ENCODE results near the gene CAB39L. TPM values are rescaled to one million over a fixed set of nuclear protein-coding genes. Genes with fewer than 3 reads are reported as not detected.

CAB39L gene
- total RNA-seq, 1 experiment from 2014 or later: 6.6 TPM

- Histone ChIP-seq H3K4me3 (ENCODE audit: low read depth in 2 of 2, low read length in 2 of 2) (no peak overlapping the region), H3K27ac (ENCODE audit: low read length) (no peak overlapping the region), H3K9me3 (ENCODE audit: control insufficient read depth, insufficient read depth, low read depth, low read length) (no peaks in the 10 kb centered on the region), H3K36me3 (ENCODE audit: control insufficient read depth, insufficient read depth, low read length) (no peaks in the 10 kb centered on the region), H3K27me3 (ENCODE audit: control insufficient read depth, insufficient read depth, low read length) (no peaks in the 10 kb centered on the region), H3K4me1 (ENCODE audit: control insufficient read depth, insufficient read depth, low read length) (no peaks in the 10 kb centered on the region)
- POLR2A ChIA-PET: no interaction called here
- DNase-seq (ENCODE audit: low read depth, low spot score) (no peak), ATAC-seq (no peak)
- intact Hi-C loops (cut with micrococcal nuclease; ENCODE audit: unreplicated experiment): no loop called here
- CTCF ChIA-PET: no interaction called here
- in situ Hi-C loops (cut with HindIII; ENCODE audit: low pct_unique_long_range_greater_than_20kb, low sequenced_read_pairs): no loop called here
- BruUV-seq (replicated peaks): no TSS peak
- TF ChIP-seq SIN3A (IDR thresholded peaks at IDR 0.05; ENCODE audit: borderline replicate concordance, insufficient read depth, low read depth, low read length) (no peak), TCF7L2 (IDR thresholded peaks at IDR 0.05; ENCODE audit: low read depth, low read length) (no peak), POLR2AphosphoS5 (IDR thresholded peaks at IDR 0.05; ENCODE audit: low read depth, low read length) (no peak)
- TF ChIP-seq, protein P1, sequence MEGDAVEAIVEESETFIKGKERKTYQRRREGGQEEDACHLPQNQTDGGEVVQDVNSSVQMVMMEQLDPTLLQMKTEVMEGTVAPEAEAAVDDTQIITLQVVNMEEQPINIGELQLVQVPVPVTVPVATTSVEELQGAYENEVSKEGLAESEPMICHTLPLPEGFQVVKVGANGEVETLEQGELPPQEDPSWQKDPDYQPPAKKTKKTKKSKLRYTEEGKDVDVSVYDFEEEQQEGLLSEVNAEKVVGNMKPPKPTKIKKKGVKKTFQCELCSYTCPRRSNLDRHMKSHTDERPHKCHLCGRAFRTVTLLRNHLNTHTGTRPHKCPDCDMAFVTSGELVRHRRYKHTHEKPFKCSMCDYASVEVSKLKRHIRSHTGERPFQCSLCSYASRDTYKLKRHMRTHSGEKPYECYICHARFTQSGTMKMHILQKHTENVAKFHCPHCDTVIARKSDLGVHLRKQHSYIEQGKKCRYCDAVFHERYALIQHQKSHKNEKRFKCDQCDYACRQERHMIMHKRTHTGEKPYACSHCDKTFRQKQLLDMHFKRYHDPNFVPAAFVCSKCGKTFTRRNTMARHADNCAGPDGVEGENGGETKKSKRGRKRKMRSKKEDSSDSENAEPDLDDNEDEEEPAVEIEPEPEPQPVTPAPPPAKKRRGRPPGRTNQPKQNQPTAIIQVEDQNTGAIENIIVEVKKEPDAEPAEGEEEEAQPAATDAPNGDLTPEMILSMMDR (IDR thresholded peaks at IDR 0.05): no peak
- TF ChIP-seq, protein P2, sequence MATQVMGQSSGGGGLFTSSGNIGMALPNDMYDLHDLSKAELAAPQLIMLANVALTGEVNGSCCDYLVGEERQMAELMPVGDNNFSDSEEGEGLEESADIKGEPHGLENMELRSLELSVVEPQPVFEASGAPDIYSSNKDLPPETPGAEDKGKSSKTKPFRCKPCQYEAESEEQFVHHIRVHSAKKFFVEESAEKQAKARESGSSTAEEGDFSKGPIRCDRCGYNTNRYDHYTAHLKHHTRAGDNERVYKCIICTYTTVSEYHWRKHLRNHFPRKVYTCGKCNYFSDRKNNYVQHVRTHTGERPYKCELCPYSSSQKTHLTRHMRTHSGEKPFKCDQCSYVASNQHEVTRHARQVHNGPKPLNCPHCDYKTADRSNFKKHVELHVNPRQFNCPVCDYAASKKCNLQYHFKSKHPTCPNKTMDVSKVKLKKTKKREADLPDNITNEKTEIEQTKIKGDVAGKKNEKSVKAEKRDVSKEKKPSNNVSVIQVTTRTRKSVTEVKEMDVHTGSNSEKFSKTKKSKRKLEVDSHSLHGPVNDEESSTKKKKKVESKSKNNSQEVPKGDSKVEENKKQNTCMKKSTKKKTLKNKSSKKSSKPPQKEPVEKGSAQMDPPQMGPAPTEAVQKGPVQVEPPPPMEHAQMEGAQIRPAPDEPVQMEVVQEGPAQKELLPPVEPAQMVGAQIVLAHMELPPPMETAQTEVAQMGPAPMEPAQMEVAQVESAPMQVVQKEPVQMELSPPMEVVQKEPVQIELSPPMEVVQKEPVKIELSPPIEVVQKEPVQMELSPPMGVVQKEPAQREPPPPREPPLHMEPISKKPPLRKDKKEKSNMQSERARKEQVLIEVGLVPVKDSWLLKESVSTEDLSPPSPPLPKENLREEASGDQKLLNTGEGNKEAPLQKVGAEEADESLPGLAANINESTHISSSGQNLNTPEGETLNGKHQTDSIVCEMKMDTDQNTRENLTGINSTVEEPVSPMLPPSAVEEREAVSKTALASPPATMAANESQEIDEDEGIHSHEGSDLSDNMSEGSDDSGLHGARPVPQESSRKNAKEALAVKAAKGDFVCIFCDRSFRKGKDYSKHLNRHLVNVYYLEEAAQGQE (IDR thresholded peaks at IDR 0.05; ENCODE audit: insufficient read depth in 1 of 2, low read depth in 2 of 2, low read length in 1 of 2): no peak
Observed at GRCh38 chr13:49346460-49346859, 97.4 kb downstream of the CAB39L start.

- intact Hi-C loops (cut with micrococcal nuclease; ENCODE audit: unreplicated experiment): no loop called here
- in situ Hi-C loops (cut with HindIII; ENCODE audit: low pct_unique_long_range_greater_than_20kb, low sequenced_read_pairs): no loop called here
- no peaks in the 10 kb centered on the region for H3K9me3 ChIP-seq (ENCODE audit: control insufficient read depth, insufficient read depth, low read depth, low read length)
- no peak overlapping the region for H3K4me3 ChIP-seq (ENCODE audit: low read depth in 2 of 2, low read length in 2 of 2)
- CTCF ChIA-PET: interaction anchor here (0.7 kb wide), 1 partner anchor 49 kb away, joined by 5 read pairs; no protein-coding TSS in a partner anchor
- no peak for ATAC-seq
- TF ChIP-seq, protein P1 (IDR thresholded peaks at IDR 0.05): no peak
- TF ChIP-seq TCF7L2 (IDR thresholded peaks at IDR 0.05; ENCODE audit: low read depth, low read length) (no peak), SIN3A (IDR thresholded peaks at IDR 0.05; ENCODE audit: borderline replicate concordance, insufficient read depth, low read depth, low read length) (no peak), POLR2AphosphoS5 (IDR thresholded peaks at IDR 0.05; ENCODE audit: low read depth, low read length) (no peak)
- TF ChIP-seq, protein P2 (IDR thresholded peaks at IDR 0.05; ENCODE audit: insufficient read depth in 1 of 2, low read depth in 2 of 2, low read length in 1 of 2): no peak
- H3K4me1 ChIP-seq (ENCODE audit: control insufficient read depth, insufficient read depth, low read length): no peaks in the 10 kb centered on the region
- H3K36me3 ChIP-seq (ENCODE audit: control insufficient read depth, insufficient read depth, low read length): no peaks in the 10 kb centered on the region
- H3K27ac ChIP-seq (ENCODE audit: low read length): no peak overlapping the region
- BruUV-seq (replicated peaks): no TSS peak
- H3K27me3 ChIP-seq (ENCODE audit: control insufficient read depth, insufficient read depth, low read length): no peaks in the 10 kb centered on the region
- POLR2A ChIA-PET: no interaction called here
- no peak for DNase-seq (ENCODE audit: low read depth, low spot score)
Observed at GRCh38 chr13:49343731-49344130, 100.1 kb downstream of the CAB39L start.

All from Panc1 (cell line).